H9 (cell line): ENCODE data around the gene CDK2AP2. TPM values are rescaled to one million over a fixed set of nuclear protein-coding genes. Genes with fewer than 3 reads are reported as not detected.

ENCODE experiments used
- DNase-seq: peaks from one replicate; pipeline ENCODE4 v3.0.0-alpha.2; 2017
- H2AFZ ChIP-seq: one replicate; pipeline ENCODE4 v1.6.1; 2013; ENCODE audit warnings: mild to moderate bottlenecking, low read length, control low read depth, moderate library complexity
- H2AK5ac ChIP-seq: 2 replicates; pipeline ENCODE4 v1.6.1; 2013; ENCODE audit warnings: low read length, control low read depth, mixed read lengths; ENCODE audit not compliant: insufficient read length
- H2BK120ac ChIP-seq: one replicate; pipeline ENCODE4 v1.6.1; 2013; ENCODE audit warnings: low read depth, mild to moderate bottlenecking, low read length, control low read depth, inconsistent platforms; ENCODE audit not compliant: poor library complexity, severe bottlenecking
- H2BK12ac ChIP-seq: 2 replicates; pipeline ENCODE4 v1.6.1; 2013; ENCODE audit warnings: low read length, control low read depth, mixed read lengths, low read depth; ENCODE audit not compliant: insufficient read length
- H2BK15ac ChIP-seq: 2 replicates; pipeline ENCODE4 v1.6.1; 2013; ENCODE audit warnings: low read depth, low read length, control low read depth
- H2BK20ac ChIP-seq: one replicate; pipeline ENCODE4 v1.6.1; 2013; ENCODE audit warnings: low read depth, mild to moderate bottlenecking, low read length, control low read depth, inconsistent platforms; ENCODE audit not compliant: poor library complexity, severe bottlenecking
- H2BK5ac ChIP-seq: 2 replicates; pipeline ENCODE4 v1.6.1; 2013; ENCODE audit warnings: low read length, control low read depth, mixed read lengths; ENCODE audit not compliant: insufficient read length
- H3K14ac ChIP-seq: 2 replicates; pipeline ENCODE4 v1.6.1; 2013; ENCODE audit warnings: low read length, control low read depth; ENCODE audit not compliant: insufficient read depth
- H3K18ac ChIP-seq: 2 replicates; pipeline ENCODE4 v1.6.1; 2013; ENCODE audit warnings: low read depth, mild to moderate bottlenecking, mixed read lengths, low read length, control low read depth; ENCODE audit not compliant: insufficient read length
- H3K23ac ChIP-seq: 2 replicates; pipeline ENCODE4 v1.6.1; 2013; ENCODE audit warnings: low read length, control low read depth, mixed read lengths, low read depth; ENCODE audit not compliant: insufficient read length
- H3K23me2 ChIP-seq: 2 replicates; pipeline ENCODE4 v1.6.1; 2013; ENCODE audit warnings: low read depth, mild to moderate bottlenecking, mixed read lengths, low read length, control low read depth; ENCODE audit not compliant: insufficient read length, poor library complexity, severe bottlenecking
- H3K27ac ChIP-seq: 2 replicates; pipeline ENCODE4 v1.5.1; 2013; ENCODE audit warnings: low read length, control low read depth, mixed read lengths, low read depth; ENCODE audit not compliant: insufficient read length
- H3K27me3 ChIP-seq: 2 replicates; pipeline ENCODE4 v1.6.1; 2013; ENCODE audit warnings: low read length, control low read depth, inconsistent platforms; ENCODE audit not compliant: insufficient read depth
- H3K4ac ChIP-seq: 2 replicates; pipeline ENCODE4 v1.6.1; 2013; ENCODE audit warnings: low read depth, mild to moderate bottlenecking, control low read depth, inconsistent platforms, low read length, moderate library complexity
- H3K4me1 ChIP-seq: 2 replicates; pipeline ENCODE4 v1.6.1; 2013; ENCODE audit warnings: low read length, control low read depth, inconsistent platforms; ENCODE audit not compliant: insufficient read depth
- H3K4me2 ChIP-seq: 2 replicates; pipeline ENCODE4 v1.6.1; 2013; ENCODE audit warnings: low read length, control low read depth, mixed read lengths; ENCODE audit not compliant: insufficient read length, insufficient read depth
- H3K56ac ChIP-seq: 2 replicates; pipeline ENCODE4 v1.6.1; 2013; ENCODE audit warnings: low read depth, mild to moderate bottlenecking, mixed read lengths, low read length, control low read depth; ENCODE audit not compliant: insufficient read length
- H3K79me1 ChIP-seq: 2 replicates; pipeline ENCODE4 v1.6.1; 2013; ENCODE audit warnings: low read depth, mild to moderate bottlenecking, moderate library complexity, low read length, control low read depth, inconsistent platforms; ENCODE audit not compliant: insufficient read depth, poor library complexity, severe bottlenecking
- H3K79me2 ChIP-seq: 2 replicates; pipeline ENCODE4 v1.6.1; 2013; ENCODE audit warnings: low read length, control low read depth, inconsistent platforms; ENCODE audit not compliant: insufficient read depth
- H3K9ac ChIP-seq: 2 replicates; pipeline ENCODE4 v1.6.1; 2013; ENCODE audit warnings: low read length, control low read depth, mixed read lengths; ENCODE audit not compliant: insufficient read length; ENCODE audit errors: extremely low read depth
- H3K9me3 ChIP-seq: one replicate; pipeline ENCODE4 v1.6.1; 2013; ENCODE audit warnings: low read depth, low read length, inconsistent platforms; ENCODE audit not compliant: control insufficient read depth
- H3T11ph ChIP-seq: one replicate; pipeline ENCODE4 v1.6.1; 2013; ENCODE audit warnings: mild to moderate bottlenecking, low read length, control low read depth, inconsistent platforms
- H4K20me1 ChIP-seq: one replicate; pipeline ENCODE4 v1.6.1; 2013; ENCODE audit not compliant: control insufficient read depth, insufficient read length, insufficient read depth
- H4K5ac ChIP-seq: 2 replicates; pipeline ENCODE4 v1.6.1; 2013; ENCODE audit warnings: low read depth, mild to moderate bottlenecking, mixed read lengths, low read length, control low read depth; ENCODE audit not compliant: insufficient read length
- H4K8ac ChIP-seq: replicated peaks from 2 replicates; pipeline ENCODE4 v1.6.1; 2013; ENCODE audit warnings: low read length, control low read depth, mixed read lengths, low read depth; ENCODE audit not compliant: insufficient read length
- H4K91ac ChIP-seq: 2 replicates; pipeline ENCODE4 v1.6.1; 2013; ENCODE audit warnings: low read depth, mild to moderate bottlenecking, moderate library complexity, mixed read lengths, low read length, control low read depth; ENCODE audit not compliant: insufficient read length
- H3K27ac Mint-ChIP-seq, 3 experiments: 2 replicates in 2 of 3; 3 replicates in 1 of 3; pipeline ENCODE4 v1.8.0; 2020 to 2021; ENCODE audit warnings: mixed read lengths in 3 of 3, mild to moderate bottlenecking in 1 of 3, moderate library complexity in 1 of 3
- H3K27me3 Mint-ChIP-seq: 2 replicates; pipeline ENCODE4 v1.8.0; 2021; ENCODE audit warnings: low read depth, mild to moderate bottlenecking, moderate library complexity, mixed read lengths
- H3K36me3 Mint-ChIP-seq, 3 experiments: 2 replicates in 2 of 3; 3 replicates in 1 of 3; pipeline ENCODE4 v1.8.0; 2020 to 2021; ENCODE audit warnings: low read depth in 3 of 3, mixed read lengths in 3 of 3; ENCODE audit not compliant: insufficient read depth in 1 of 3
- H3K4me1 Mint-ChIP-seq, 2 experiments: 2 replicates each; pipeline ENCODE4 v1.8.0; 2020; ENCODE audit warnings: mixed read lengths in 2 of 2
- H3K4me3 Mint-ChIP-seq, 2 experiments: 2 replicates in 1 of 2; 3 replicates in 1 of 2; pipeline ENCODE4 v1.8.0; 2020 to 2021; ENCODE audit warnings: mild to moderate bottlenecking in 2 of 2, mixed read lengths in 2 of 2, moderate library complexity in 1 of 2
- H3K9me3 Mint-ChIP-seq, 2 experiments: 2 replicates in 1 of 2; 3 replicates in 1 of 2; pipeline ENCODE4 v1.8.0; 2020; ENCODE audit warnings: mild to moderate bottlenecking in 2 of 2, mixed read lengths in 2 of 2, moderate library complexity in 1 of 2
- WGBS: extraction: QIAGEN DNeasy Blood & Tissue Kit; methylation state at CpG from one replicate; pipeline ENCODE4 v1.1.7; 2013; ENCODE audit warnings: missing lambda C conversion rate, low lambda C conversion rate, mixed read lengths; ENCODE audit not compliant: insufficient read length; ENCODE audit errors: extremely low coverage; 5-methylcytosine and 5-hydroxymethylcytosine counted together
- total RNA-seq: library from RNA; stranded (reverse); gene quantifications from 2 replicates; pipeline ENCODE4 v1.2.1, GENCODE V29; 2021
- TF ChIP-seq, protein P1 (sequence below): fragments of 200-600 bp; sonication (generic); conservative IDR thresholded peaks from 3 replicates; pipeline ENCODE4 v1.8.0; 2021; ENCODE audit warnings: antibody characterized with exemption, mild to moderate bottlenecking

CDK2AP2 gene
- total RNA-seq, 1 experiment from 2014 or later: 36.1 TPM

DNA sequence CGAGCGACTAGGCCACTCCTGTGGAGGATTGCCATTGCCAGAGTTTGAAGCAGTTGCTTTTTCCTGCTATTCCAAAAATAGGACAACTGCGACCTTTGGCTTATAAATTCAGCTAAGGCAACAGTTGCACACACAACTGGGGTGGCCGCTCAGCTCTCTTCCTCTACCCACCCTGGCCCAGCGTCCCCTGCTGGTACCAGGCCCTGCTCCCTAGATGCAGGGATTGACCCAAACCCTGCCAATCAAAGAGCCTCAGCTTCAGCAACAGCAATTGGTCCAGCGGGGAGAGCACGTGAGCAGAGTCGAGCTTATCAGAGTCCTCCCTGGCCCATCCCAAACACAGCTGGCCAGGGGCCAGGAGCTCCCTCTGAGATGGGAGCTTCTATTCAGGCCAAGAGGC lies 37.3 kb upstream of the CDK2AP2 start:
- Mint-ChIP-seq H3K9me3 (peaks cover 5% of the 10 kb centered on the region in 2 experiments), H3K27ac (no peak overlapping the region), H3K4me3 (peak overlapping the region in 1 of 2 experiments; percentile 55; a peak in 1 of 5 replicates), H3K4me1 (peaks cover 4 to 9% of the 10 kb centered on the region in 2 experiments), H3K36me3 (peaks cover 0 to 3% (median 0%) of the 10 kb centered on the region in 3 experiments; a peak in 1 of 7 replicates), H3K27me3 (peaks cover 15% of the 10 kb centered on the region)
- H3K4me1 ChIP-seq: no peaks in the 10 kb centered on the region
- H2BK15ac ChIP-seq: no peak overlapping the region
- peak; percentile 79 for DNase-seq
- H2BK5ac ChIP-seq: no peak overlapping the region
- no peaks in the 10 kb centered on the region for H3K79me1 ChIP-seq
- H3K4ac ChIP-seq: no peak overlapping the region
- no peaks in the 10 kb centered on the region for H3K23me2 ChIP-seq
- H3K14ac ChIP-seq: no peak overlapping the region
- H3K27ac ChIP-seq: no peak overlapping the region
- H3K27me3 ChIP-seq: no peaks in the 10 kb centered on the region
- H2BK12ac ChIP-seq: no peak overlapping the region
- no peak overlapping the region for H4K8ac ChIP-seq
- H3T11ph ChIP-seq: no peak overlapping the region
- no peak overlapping the region for H4K5ac ChIP-seq
- no peak overlapping the region for H2BK120ac ChIP-seq
- no peak overlapping the region for H2BK20ac ChIP-seq
- no peak overlapping the region for H3K23ac ChIP-seq
- no peak overlapping the region for H4K91ac ChIP-seq
- WGBS: no CpG with 5 or more reads among the region's 8 CpGs
- TF ChIP-seq, protein P1, sequence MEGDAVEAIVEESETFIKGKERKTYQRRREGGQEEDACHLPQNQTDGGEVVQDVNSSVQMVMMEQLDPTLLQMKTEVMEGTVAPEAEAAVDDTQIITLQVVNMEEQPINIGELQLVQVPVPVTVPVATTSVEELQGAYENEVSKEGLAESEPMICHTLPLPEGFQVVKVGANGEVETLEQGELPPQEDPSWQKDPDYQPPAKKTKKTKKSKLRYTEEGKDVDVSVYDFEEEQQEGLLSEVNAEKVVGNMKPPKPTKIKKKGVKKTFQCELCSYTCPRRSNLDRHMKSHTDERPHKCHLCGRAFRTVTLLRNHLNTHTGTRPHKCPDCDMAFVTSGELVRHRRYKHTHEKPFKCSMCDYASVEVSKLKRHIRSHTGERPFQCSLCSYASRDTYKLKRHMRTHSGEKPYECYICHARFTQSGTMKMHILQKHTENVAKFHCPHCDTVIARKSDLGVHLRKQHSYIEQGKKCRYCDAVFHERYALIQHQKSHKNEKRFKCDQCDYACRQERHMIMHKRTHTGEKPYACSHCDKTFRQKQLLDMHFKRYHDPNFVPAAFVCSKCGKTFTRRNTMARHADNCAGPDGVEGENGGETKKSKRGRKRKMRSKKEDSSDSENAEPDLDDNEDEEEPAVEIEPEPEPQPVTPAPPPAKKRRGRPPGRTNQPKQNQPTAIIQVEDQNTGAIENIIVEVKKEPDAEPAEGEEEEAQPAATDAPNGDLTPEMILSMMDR: peak; percentile 38; the same call in 1 of the 3 replicates
- H3K9ac ChIP-seq: no peak overlapping the region
- H3K79me2 ChIP-seq: no peaks in the 10 kb centered on the region
- H3K56ac ChIP-seq: no peak overlapping the region
- no peak overlapping the region for H2AK5ac ChIP-seq
- no peak overlapping the region for H3K18ac ChIP-seq
- no peaks in the 10 kb centered on the region for H3K9me3 ChIP-seq
- H4K20me1 ChIP-seq: no peaks in the 10 kb centered on the region
- no peak overlapping the region for H2AFZ ChIP-seq
- no peak overlapping the region for H3K4me2 ChIP-seq
